ENCODE measurements around the gene CYP19A1. TPM values are rescaled to one million over a fixed set of nuclear protein-coding genes. Genes with fewer than 3 reads are reported as not detected.

Gene CYP19A1
- total and polyA plus RNA-seq, 10 of the 15 experiments (the other 5 are each of a cell fraction or from before 2014, with no cell fraction given), result 0.08 to 1.8 (median 0.70) TPM

DNA sequence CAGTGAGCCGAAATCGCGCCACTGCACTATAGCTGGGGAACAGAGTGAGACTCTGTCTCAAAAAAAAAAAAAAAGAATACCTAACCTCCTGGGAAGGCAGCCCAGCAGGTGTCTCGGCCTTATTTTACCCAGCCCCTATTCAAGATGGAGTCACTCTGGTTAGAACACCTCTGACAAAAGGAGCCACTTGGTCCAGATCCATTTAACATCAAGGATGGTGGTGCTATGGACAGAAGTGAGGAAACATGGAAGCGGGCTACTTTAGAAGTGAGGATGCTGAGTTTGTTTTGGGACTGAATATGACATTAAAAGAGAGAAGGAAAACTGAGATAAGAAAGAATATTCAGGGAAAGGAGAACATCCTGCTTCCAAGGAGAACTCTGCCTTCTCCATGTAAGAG, 17.8 kb upstream of the CYP19A1 start:
- no peak for FAIRE-seq

More for the DNA sequence above, 17.8 kb upstream of the CYP19A1 start:
- no peaks in the 10 kb centered on the region for H3K79me2 ChIP-seq (ENCODE audit: control insufficient read depth, insufficient read depth, low read length)
- ChIA-PET POLR2A (no interaction called here), CTCF (no interaction called here), SMC1A (ENCODE audit: uncharacterized antibody, unreplicated experiment) (no interaction called here), RAD21 (ENCODE audit: unreplicated experiment) (no interaction called here)
- ATAC-seq (no peak), DNase-seq (ENCODE audit: low read depth, low spot score) (no peak)
- no peaks in the 10 kb centered on the region; the same call in 2 of the 3 replicates for H3K9me3 ChIP-seq (replicated peaks; ENCODE audit: control insufficient read depth, insufficient read depth, low read length)
- no TSS peak for BruUV-seq (replicated peaks)
- H3K27me3 ChIP-seq (replicated peaks in 1 of 2; ENCODE audit: control insufficient read depth in 2 of 2, insufficient read depth in 2 of 2, low read length in 1 of 2), result peaks cover 2 to 7% of the 10 kb centered on the region in 2 experiments; a peak in 3 of 4 replicates
- H3K4me1 ChIP-seq (ENCODE audit: control insufficient read depth, insufficient read depth, low read length), result no peaks in the 10 kb centered on the region
- no peak overlapping the region for H3K27ac ChIP-seq (ENCODE audit: control insufficient read depth, insufficient read depth)
- TF ChIP-seq EP300 (IDR thresholded peaks at IDR 0.05; ENCODE audit: borderline replicate concordance in 1 of 2, control insufficient read depth in 1 of 2, low read depth in 2 of 2, low read length in 2 of 2) (no peak), IKZF1 (conservative IDR thresholded peaks at IDR 0.05) (no peak), RBBP5 (conservative IDR thresholded peaks at IDR 0.05) (no peak), CHD4 (IDR thresholded peaks at IDR 0.05) (no peak), NR2F1 (conservative IDR thresholded peaks at IDR 0.05) (no peak), BACH1 (IDR thresholded peaks at IDR 0.05; ENCODE audit: borderline replicate concordance) (no peak), ZNF384 (IDR thresholded peaks at IDR 0.05; ENCODE audit: borderline replicate concordance, low read depth, low read length) (no peak), ZBED1 (IDR thresholded peaks at IDR 0.05; ENCODE audit: borderline replicate concordance) (no peak), BRCA1 (IDR thresholded peaks at IDR 0.05; ENCODE audit: low read depth, low read length) (no peak), NR2C2 (IDR thresholded peaks at IDR 0.05; ENCODE audit: borderline replicate concordance, control insufficient read depth, insufficient read length, low read depth) (no peak)
- TF ChIP-seq, protein P1, sequence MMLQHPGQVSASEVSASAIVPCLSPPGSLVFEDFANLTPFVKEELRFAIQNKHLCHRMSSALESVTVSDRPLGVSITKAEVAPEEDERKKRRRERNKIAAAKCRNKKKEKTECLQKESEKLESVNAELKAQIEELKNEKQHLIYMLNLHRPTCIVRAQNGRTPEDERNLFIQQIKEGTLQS (IDR thresholded peaks at IDR 0.05; ENCODE audit: borderline replicate concordance, extremely low read depth, low read depth, low read length), result no peak
- TF ChIP-seq, protein P2, sequence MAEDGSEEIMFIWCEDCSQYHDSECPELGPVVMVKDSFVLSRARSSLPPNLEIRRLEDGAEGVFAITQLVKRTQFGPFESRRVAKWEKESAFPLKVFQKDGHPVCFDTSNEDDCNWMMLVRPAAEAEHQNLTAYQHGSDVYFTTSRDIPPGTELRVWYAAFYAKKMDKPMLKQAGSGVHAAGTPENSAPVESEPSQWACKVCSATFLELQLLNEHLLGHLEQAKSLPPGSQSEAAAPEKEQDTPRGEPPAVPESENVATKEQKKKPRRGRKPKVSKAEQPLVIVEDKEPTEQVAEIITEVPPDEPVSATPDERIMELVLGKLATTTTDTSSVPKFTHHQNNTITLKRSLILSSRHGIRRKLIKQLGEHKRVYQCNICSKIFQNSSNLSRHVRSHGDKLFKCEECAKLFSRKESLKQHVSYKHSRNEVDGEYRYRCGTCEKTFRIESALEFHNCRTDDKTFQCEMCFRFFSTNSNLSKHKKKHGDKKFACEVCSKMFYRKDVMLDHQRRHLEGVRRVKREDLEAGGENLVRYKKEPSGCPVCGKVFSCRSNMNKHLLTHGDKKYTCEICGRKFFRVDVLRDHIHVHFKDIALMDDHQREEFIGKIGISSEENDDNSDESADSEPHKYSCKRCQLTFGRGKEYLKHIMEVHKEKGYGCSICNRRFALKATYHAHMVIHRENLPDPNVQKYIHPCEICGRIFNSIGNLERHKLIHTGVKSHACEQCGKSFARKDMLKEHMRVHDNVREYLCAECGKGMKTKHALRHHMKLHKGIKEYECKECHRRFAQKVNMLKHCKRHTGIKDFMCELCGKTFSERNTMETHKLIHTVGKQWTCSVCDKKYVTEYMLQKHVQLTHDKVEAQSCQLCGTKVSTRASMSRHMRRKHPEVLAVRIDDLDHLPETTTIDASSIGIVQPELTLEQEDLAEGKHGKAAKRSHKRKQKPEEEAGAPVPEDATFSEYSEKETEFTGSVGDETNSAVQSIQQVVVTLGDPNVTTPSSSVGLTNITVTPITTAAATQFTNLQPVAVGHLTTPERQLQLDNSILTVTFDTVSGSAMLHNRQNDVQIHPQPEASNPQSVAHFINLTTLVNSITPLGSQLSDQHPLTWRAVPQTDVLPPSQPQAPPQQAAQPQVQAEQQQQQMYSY (CRISPR knock-in tag; IDR thresholded peaks at IDR 0.05), result no peak
- TF ChIP-seq, protein P3, sequence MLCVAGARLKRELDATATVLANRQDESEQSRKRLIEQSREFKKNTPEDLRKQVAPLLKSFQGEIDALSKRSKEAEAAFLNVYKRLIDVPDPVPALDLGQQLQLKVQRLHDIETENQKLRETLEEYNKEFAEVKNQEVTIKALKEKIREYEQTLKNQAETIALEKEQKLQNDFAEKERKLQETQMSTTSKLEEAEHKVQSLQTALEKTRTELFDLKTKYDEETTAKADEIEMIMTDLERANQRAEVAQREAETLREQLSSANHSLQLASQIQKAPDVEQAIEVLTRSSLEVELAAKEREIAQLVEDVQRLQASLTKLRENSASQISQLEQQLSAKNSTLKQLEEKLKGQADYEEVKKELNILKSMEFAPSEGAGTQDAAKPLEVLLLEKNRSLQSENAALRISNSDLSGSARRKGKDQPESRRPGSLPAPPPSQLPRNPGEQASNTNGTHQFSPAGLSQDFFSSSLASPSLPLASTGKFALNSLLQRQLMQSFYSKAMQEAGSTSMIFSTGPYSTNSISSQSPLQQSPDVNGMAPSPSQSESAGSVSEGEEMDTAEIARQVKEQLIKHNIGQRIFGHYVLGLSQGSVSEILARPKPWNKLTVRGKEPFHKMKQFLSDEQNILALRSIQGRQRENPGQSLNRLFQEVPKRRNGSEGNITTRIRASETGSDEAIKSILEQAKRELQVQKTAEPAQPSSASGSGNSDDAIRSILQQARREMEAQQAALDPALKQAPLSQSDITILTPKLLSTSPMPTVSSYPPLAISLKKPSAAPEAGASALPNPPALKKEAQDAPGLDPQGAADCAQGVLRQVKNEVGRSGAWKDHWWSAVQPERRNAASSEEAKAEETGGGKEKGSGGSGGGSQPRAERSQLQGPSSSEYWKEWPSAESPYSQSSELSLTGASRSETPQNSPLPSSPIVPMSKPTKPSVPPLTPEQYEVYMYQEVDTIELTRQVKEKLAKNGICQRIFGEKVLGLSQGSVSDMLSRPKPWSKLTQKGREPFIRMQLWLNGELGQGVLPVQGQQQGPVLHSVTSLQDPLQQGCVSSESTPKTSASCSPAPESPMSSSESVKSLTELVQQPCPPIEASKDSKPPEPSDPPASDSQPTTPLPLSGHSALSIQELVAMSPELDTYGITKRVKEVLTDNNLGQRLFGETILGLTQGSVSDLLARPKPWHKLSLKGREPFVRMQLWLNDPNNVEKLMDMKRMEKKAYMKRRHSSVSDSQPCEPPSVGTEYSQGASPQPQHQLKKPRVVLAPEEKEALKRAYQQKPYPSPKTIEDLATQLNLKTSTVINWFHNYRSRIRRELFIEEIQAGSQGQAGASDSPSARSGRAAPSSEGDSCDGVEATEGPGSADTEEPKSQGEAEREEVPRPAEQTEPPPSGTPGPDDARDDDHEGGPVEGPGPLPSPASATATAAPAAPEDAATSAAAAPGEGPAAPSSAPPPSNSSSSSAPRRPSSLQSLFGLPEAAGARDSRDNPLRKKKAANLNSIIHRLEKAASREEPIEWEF (IDR thresholded peaks at IDR 0.05; ENCODE audit: insufficient replicate concordance, low read depth, low read length), result no peak
- TF ChIP-seq, protein P4, sequence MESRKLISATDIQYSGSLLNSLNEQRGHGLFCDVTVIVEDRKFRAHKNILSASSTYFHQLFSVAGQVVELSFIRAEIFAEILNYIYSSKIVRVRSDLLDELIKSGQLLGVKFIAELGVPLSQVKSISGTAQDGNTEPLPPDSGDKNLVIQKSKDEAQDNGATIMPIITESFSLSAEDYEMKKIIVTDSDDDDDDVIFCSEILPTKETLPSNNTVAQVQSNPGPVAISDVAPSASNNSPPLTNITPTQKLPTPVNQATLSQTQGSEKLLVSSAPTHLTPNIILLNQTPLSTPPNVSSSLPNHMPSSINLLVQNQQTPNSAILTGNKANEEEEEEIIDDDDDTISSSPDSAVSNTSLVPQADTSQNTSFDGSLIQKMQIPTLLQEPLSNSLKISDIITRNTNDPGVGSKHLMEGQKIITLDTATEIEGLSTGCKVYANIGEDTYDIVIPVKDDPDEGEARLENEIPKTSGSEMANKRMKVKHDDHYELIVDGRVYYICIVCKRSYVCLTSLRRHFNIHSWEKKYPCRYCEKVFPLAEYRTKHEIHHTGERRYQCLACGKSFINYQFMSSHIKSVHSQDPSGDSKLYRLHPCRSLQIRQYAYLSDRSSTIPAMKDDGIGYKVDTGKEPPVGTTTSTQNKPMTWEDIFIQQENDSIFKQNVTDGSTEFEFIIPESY (IDR thresholded peaks at IDR 0.05), result no peak
- no peak overlapping the region for H2AFZ ChIP-seq (ENCODE audit: control insufficient read depth, low read depth, low read length)
- no peaks in the 10 kb centered on the region for H3K36me3 ChIP-seq (ENCODE audit: control insufficient read depth in 2 of 2, insufficient read depth in 2 of 2, low read length in 1 of 2)
- in situ Hi-C loops (cut with MboI), result no loop called here
- H3K4me3 ChIP-seq, result no peak overlapping the region
- no peak overlapping the region for H3K4me2 ChIP-seq (ENCODE audit: control insufficient read depth, insufficient read depth)
- no peak overlapping the region for H3K9ac ChIP-seq (ENCODE audit: control insufficient read depth, insufficient read depth, low read length)
- no peaks in the 10 kb centered on the region for H4K20me1 ChIP-seq (ENCODE audit: control insufficient read depth, insufficient read depth)
- intact Hi-C loops (cut with micrococcal nuclease; ENCODE audit: unreplicated experiment), result no loop called here
- WGBS (ENCODE audit: insufficient coverage, insufficient replicate concordance, low lambda C conversion rate, missing lambda C conversion rate), result 73% methylated on average over 3 of the region's 5 CpGs
